ENCODE measurements around the gene NELL2. TPM values are rescaled to one million over a fixed set of nuclear protein-coding genes. Genes with fewer than 3 reads are reported as not detected.

The NELL2 gene
- total RNA-seq, 2 experiments from 2014 or later, result 0.95 to 1.8 TPM

GRCh38 chr12:44653861-44654527 lies 222.1 kb downstream of the NELL2 start:
- Histone ChIP-seq H4K20me1 (ENCODE audit: insufficient read depth, low read length) (no peaks in the 10 kb centered on the region), H3K4me2 (ENCODE audit: low read length) (peak overlapping the region; percentile 69), H3K4me3 (ENCODE audit: low read depth, low read length, poor library complexity, severe bottlenecking) (no peak overlapping the region), H3K9me3 (ENCODE audit: low read length) (no peaks in the 10 kb centered on the region), H3K9me2 (ENCODE audit: insufficient read depth, low read length) (no peaks in the 10 kb centered on the region), H3K4me1 (ENCODE audit: insufficient read depth, low read length, poor library complexity, severe bottlenecking) (peaks cover 52% of the 10 kb centered on the region), H3K27ac (ENCODE audit: low read depth, low read length, poor library complexity, severe bottlenecking) (peak overlapping the region; percentile 74), H2AFZ (ENCODE audit: low read length) (0 out of 2 replicates have a peak overlapping the region, but pooled peaks have one; percentile 23), H3K79me2 (ENCODE audit: insufficient read depth, low read depth, low read length) (no peaks in the 10 kb centered on the region), H3K36me3 (ENCODE audit: insufficient read depth, low read length) (no peaks in the 10 kb centered on the region)
- no TSS peak for BruUV-seq (replicated peaks)
- intact Hi-C loops (cut with micrococcal nuclease; ENCODE audit: unreplicated experiment), result loop anchor here (2.0 to 10.0 kb wide), 2 partner anchors 67 to 191 kb away; no protein-coding TSS in a partner anchor
- ChIA-PET CTCF (ENCODE audit: unreplicated experiment) (no interaction called here), POLR2A (interaction anchor here (0.7 to 3.7 kb wide), 6 partner anchors 8 to 41 kb away, joined by 3 to 17 read pairs (median 4); no protein-coding TSS in a partner anchor)
- no peak for DNase-seq (ENCODE audit: low spot score)
- no peak for TF ChIP-seq EZH2phosphoT487 (IDR thresholded peaks at IDR 0.05; ENCODE audit: borderline replicate concordance, low read depth, low read length)
- no peak for TF ChIP-seq CTCF (conservative IDR thresholded peaks at IDR 0.05; ENCODE audit: low read length)

DNA sequence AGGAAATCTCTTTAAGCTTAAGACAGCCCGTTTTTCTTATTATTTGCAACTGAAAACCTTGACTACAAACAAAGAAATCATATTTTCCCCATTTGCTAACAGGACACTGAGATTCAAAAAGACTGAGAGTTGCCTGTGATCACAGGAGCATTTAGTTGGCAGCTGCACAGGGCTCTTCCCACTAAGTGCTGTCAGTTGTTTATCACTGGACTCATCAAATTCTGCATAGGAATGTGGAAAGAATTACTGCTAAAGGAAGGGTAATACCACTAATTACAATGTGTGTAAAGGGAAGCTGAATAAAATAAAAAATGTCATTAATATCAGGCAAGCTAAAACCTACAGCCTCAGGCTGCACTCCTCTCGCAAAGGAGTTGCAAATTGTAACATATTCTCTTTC lies 226.4 kb downstream of the NELL2 start:
- no peak overlapping the region for H2AFZ ChIP-seq (ENCODE audit: low read length)
- H4K20me1 ChIP-seq (ENCODE audit: insufficient read depth, low read length), result no peaks in the 10 kb centered on the region
- POLR2A ChIA-PET, result interaction anchor here (0.6 kb wide), 1 partner anchor 86 kb away, joined by 3 read pairs; no protein-coding TSS in a partner anchor
- CTCF ChIA-PET (ENCODE audit: unreplicated experiment), result no interaction called here
- intact Hi-C loops (cut with micrococcal nuclease; ENCODE audit: unreplicated experiment), result loop anchor here (10.0 kb wide), 1 partner anchor 195 kb away; no protein-coding TSS in a partner anchor
- no peaks in the 10 kb centered on the region for H3K36me3 ChIP-seq (ENCODE audit: insufficient read depth, low read length)
- no peaks in the 10 kb centered on the region for H3K79me2 ChIP-seq (ENCODE audit: insufficient read depth, low read depth, low read length)
- no peaks in the 10 kb centered on the region for H3K9me2 ChIP-seq (ENCODE audit: insufficient read depth, low read length)
- DNase-seq (ENCODE audit: low spot score), result no peak
- no peak overlapping the region for H3K4me3 ChIP-seq (ENCODE audit: low read depth, low read length, poor library complexity, severe bottlenecking)
- H3K27ac ChIP-seq (ENCODE audit: low read depth, low read length, poor library complexity, severe bottlenecking), result no peak overlapping the region
- H3K9me3 ChIP-seq (ENCODE audit: low read length), result no peaks in the 10 kb centered on the region
- TF ChIP-seq EZH2phosphoT487 (IDR thresholded peaks at IDR 0.05; ENCODE audit: borderline replicate concordance, low read depth, low read length) (no peak), CTCF (conservative IDR thresholded peaks at IDR 0.05; ENCODE audit: low read length) (no peak)
- H3K4me1 ChIP-seq (ENCODE audit: insufficient read depth, low read length, poor library complexity, severe bottlenecking), result peaks cover 30% of the 10 kb centered on the region
- BruUV-seq (replicated peaks), result no TSS peak
- peak overlapping the region; percentile 38 for H3K4me2 ChIP-seq (ENCODE audit: low read length)

All from OCI-LY7 (cell line).